ENCODE measurements around the gene OR8B8.
"Not testable (repeated sequence)": the region's sequence is repeated elsewhere in the genome, so short reads cannot be mapped to it uniquely, and the experiment has no call there.

Gene OR8B8

GRCh38 chr11:124445646-124446150 is at the start of gene OR8B8:
OR8B8 (minus strand) TSS chr11:124445696; CDS start chr11:124441085, 4,611 bp downstream.
- DNase-seq: no peak

- DNase-seq: no peak
These were observed 47.6 kb upstream of the OR8B8 start for GRCh38 chr11:124493016-124493655.

- no peak for DNase-seq
These were observed 37.9 kb upstream of the OR8B8 start for GRCh38 chr11:124483422-124483821.

- DNase-seq: no peak
These were observed 37.1 kb upstream of the OR8B8 start for GRCh38 chr11:124482362-124483147.

- DNase-seq: no peak
These were observed 36.1 kb upstream of the OR8B8 start for GRCh38 chr11:124481365-124482323.

GRCh38 chr11:124479561-124479960 is 34.1 kb upstream of the OR8B8 start:
- no peak for DNase-seq

GRCh38 chr11:124475265-124475664 is 29.8 kb upstream of the OR8B8 start:
- no peak for DNase-seq

GRCh38 chr11:124474779-124475178 is 29.3 kb upstream of the OR8B8 start:
- no peak for DNase-seq

GRCh38 chr11:124474079-124474478 is 28.6 kb upstream of the OR8B8 start:
- no peak for DNase-seq

GRCh38 chr11:124473476-124473875 is 28.0 kb upstream of the OR8B8 start:
- DNase-seq: no peak

GRCh38 chr11:124470561-124471227 is 25.2 kb upstream of the OR8B8 start:
- DNase-seq: no peak

- no peak for DNase-seq
These were observed 22.0 kb upstream of the OR8B8 start for GRCh38 chr11:124467381-124467927.

GRCh38 chr11:124465368-124465767 is 19.9 kb upstream of the OR8B8 start:
- DNase-seq: no peak

- no peak for DNase-seq
These were observed 18.5 kb upstream of the OR8B8 start for GRCh38 chr11:124463990-124464389.

- no peak for DNase-seq
These were observed 17.8 kb upstream of the OR8B8 start for GRCh38 chr11:124463324-124463723.

- no peak for DNase-seq
These were observed 15.0 kb upstream of the OR8B8 start for GRCh38 chr11:124460459-124460858.

- not testable (repeated sequence) for DNase-seq
These were observed 13.9 kb upstream of the OR8B8 start for GRCh38 chr11:124459379-124459778.

GRCh38 chr11:124454552-124454951 is 9.1 kb upstream of the OR8B8 start:
- no peak for DNase-seq

- DNase-seq: no peak
These were observed 1.4 kb upstream of the OR8B8 start for GRCh38 chr11:124446916-124447315.

- DNase-seq: no peak
These were observed 2.6 kb downstream of the OR8B8 start for GRCh38 chr11:124442847-124443246.

GRCh38 chr11:124442442-124442841 is 3.1 kb downstream of the OR8B8 start:
- DNase-seq: no peak

GRCh38 chr11:124441519-124441918 is 4.0 kb downstream of the OR8B8 start:
- DNase-seq: no peak
